Activated T-helper 1 cell treated with anti-CD3 and anti-CD28 coated beads, Interleukin-2, amount 50 U/mL, for 16 hours (primary cell): ENCODE measurements around the gene RAG2.

Experiments
- DNase-seq, 2 donors: peaks; one replicate each; pipeline ENCODE4 v3.0.0-alpha.2; 2020; ENCODE audit warnings: low read depth in 1 of 2, low spot score in 1 of 2

RAG2 gene

DNA sequence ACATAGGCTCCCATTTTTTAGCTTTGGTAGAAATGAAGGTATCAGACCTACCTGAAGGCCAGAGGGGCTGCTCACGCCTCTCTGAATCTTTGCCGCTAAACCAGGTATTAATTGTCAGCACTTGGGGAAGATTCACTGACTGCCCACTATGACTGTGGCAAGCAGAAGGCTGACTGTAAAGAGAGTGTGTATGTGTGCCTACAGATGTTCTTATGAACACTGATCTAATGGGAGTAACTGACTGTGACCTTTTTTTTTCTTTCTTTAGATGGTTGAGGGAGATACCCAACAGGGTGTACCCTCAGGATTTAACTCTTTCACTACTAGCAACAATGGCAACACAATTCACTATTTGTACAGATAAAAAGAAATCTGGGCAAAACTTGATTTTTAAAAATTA lies at the start of gene RAG2:
RAG2 (minus strand) TSS at position 186 of the 400 bp plus-strand sequence. CDS start 4,068 bp downstream, outside the sequence.
- DNase-seq = no peak

DNA sequence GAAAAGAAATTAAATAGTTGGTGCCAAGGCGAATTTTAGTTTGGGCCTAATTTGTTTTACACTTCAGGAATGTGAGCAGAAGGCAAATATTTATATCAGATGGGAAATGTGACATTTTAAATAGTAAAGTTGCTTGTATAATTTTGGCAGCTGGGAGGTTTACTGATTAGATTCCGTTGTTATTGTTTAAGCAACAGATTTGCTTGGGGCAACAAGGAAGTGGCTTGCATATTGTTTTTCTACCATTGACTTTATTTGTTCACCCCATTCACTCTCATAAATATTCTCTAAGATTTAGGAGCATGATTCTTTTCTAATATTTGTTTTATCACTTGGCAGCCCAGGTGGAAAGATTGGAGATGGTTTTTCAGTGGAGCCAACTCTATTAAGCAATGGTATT lies 40.5 kb upstream of the RAG2 start:
- no peak for DNase-seq

DNA sequence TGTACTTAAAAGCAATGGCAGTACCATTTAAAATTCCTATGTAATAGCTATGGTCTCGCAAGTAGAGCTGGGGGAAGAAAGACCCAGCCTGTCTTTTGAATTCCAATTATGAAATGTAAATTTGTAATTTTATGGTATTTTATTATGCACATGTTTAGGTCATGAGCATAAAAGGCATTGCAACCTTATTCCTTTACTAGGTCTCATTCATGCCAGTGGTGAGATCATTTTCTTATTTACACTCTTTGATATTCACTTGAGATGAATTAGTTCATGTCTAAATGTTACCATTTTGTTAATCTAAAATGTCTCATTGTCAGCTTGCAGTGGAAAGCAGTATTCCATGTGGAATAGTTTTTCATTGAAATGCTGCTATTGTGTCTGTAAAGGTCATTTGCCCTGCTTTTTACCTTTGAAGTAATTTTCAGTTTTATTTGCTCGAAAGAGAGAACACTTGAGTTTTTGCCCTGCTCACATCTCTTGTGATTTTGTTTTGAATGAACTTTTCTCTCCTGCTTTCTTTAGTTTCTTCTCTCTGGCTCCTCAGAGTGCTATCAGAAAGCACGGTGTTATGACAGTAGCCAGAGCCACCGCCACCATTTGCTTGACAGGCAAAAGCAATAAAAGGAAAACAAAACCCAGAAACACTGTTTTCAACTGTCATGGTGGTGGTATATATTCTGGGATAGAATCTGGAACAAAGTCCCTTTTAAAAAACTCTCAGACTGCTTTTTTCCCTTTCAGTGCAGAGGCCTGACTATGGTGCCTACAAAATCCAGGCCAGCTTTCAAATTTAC lies 37.2 kb upstream of the RAG2 start:
- DNase-seq = no peak

DNA sequence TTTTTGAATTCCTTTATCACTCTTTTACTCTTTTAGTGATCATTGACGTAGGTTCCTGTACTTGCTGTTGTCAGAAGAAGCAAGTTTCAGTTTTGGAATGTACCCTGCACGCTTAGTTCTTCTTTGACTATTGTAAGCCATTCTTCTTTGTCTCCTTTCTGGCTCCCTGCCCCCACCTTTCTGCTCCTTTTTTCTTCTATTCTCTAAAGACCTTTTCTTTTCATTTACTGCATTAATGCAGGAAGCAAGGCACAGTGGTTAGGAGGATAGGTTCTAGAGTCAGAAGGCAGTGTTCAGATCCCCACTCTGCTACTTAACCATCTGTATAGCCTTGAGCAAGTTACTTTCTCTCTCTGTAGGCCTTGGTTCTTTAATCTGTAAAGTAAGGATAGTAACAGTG lies 33.7 kb upstream of the RAG2 start:
- DNase-seq = no peak

DNA sequence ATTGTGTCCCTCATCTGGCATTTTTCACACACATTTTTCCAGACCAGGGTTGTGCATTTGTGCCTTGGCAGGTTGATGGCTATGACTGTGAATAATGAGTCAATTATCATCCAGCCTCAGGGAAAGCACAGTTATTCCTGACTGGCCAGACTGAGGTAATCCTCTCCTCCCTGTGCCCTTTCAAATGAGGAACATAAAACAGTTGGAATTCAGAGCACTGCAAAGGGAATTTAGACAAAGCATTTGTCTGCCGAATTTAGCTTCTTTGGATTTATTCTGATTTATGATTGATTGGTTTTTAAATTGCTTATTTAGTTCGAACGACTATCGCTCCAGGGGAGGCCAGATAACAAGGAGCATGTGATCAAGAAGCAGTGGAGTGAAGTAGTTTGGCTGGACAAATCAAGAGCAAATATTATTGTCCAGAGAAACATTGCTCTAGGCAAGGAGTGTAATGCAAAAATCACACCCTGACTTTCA lies 30.8 kb upstream of the RAG2 start:
- no peak for DNase-seq

DNA sequence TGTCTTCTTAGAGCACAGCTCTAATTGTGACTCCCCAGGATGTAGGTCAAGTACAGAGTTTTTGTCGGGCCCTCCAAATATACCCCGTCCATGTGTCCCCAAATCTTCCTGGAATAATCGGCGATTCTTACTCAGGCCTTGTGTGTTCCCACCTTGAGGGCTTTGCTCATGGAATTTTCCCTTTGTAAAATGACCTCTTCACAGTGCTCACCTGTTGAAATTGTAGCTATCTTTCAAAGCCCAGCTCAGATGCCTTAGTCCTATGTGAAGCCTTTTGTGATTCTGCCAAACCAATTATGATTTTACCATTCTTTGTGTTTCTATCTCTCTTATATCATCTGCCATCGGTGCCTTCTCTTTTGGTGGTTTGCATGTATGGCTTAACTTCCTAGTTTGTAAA lies 30.1 kb upstream of the RAG2 start:
- no peak for DNase-seq

DNA sequence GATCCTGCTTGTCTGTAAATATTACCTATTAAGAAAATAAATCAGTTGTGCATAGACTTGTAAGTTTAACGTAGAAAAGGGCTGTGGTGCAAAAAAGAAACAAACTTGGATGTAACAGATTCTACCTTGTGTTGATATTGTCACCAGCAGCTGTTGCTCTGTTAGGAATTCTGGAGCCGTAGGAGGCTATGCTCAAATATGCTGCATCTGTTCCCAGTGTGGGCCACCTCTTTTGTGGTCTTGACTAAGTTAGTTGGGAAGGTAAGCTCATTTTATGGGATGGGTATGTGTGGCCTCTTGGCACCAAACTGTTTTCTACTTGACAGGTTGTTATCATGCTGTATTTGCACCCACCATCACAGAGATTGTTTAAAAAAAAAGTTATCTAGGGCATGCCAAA lies 29.4 kb upstream of the RAG2 start:
- no peak for DNase-seq

DNA sequence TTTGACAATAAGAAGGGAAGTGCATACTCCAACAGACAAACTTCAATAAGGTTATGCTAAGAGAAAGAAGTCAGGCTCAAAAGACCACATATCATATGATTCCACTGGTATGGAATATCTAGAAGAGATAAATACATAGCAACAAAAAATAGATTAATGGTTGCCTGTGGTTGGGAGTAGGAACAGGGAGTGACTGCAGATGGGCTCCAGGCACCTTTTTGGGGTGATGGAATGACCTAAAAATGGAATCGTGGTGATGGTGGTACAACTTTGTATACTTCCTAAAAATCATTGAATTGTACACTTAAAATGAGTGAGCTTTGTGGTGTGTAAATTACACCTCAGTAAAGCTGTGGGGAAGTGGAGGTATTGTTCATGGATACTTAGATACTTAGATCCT lies 29.0 kb upstream of the RAG2 start:
- no peak for DNase-seq

DNA sequence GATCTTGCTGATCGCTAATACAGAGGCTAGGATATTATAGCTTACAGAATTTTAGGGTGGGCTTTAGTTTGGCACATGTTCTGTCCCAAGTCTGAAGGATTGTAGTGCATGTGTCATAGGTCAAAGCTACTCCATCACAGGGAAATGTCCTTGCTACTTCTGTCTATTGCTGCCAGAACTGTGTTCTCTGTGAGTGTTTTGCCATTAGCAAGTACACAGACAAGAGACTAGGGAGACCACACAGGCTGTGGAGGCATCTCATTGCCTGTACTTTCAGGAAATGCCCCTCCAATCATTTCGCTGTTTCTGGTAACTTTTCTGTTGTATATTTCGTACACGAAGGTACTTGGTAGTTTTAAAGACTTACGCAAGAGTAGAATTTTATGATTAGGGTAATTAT lies 25.5 kb upstream of the RAG2 start:
- DNase-seq = no peak

DNA sequence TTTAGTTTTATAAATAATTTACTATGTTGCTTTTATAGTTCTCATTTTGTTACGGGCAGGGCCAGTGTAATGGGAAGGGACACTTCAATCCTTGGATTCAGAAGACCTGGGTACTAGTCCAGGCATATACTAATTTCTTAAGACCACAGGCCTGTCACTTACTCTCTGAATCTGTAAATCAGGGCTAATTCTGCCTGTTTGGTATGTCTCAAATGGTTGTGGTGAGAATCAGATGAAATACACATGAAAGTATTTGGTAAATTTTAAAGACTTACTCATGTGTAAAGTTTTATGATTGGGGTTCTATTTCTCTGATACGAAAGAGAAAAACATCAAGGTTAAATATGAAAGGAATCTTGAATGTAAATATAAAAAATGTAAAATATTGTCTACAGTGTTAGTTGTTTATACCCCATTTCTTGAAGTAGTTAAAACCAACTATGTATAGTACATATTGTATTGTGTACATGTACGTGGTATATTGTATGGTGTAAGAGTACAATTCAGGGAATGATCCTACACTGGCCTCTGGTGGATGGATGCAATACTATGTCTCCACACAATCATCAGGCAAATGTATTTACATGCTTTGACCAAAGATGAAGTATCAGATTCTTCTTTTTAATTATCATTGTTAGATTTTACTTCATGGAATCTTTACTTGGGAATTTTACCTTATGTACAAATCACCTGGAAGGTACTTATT lies 24.5 kb upstream of the RAG2 start:
- DNase-seq = no peak

DNA sequence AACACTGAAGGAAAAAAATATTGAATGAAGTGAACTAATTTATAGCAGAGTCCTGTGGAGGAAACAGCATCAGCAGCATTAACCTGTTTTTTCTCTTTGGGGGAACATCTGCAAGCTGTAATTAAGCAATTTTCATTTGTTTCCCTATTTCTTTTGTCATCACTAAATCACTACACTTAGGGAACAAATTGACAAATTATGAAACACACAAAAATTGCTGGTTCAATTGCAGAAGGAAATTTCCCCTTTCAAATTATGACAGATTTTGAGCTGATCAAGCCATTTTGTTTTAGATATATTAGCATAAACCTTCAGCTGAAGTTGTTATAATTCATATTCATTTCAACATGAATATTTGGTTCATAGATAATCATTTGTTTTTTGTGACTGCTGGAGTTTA lies 22.2 kb upstream of the RAG2 start:
- DNase-seq = no peak

DNA sequence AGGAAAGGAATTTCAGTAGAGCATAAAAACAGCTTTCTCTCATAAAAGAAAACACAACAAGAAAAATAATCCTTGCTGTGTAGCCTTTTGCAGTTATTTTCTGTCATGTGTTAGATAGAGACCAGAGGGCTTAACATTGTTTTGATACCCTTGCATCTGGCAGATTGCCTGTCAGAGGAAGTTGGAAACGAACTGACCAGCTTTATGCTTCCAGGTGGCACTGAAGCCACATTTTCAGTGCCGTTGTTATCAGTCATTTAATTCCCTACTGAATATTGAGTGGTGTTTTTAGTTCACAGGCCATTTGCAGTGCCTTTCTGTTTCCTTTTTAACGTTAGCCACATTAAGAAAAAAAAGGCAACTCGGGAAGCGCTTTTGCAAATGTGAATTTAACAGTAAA lies 21.5 kb upstream of the RAG2 start:
- no peak for DNase-seq

DNA sequence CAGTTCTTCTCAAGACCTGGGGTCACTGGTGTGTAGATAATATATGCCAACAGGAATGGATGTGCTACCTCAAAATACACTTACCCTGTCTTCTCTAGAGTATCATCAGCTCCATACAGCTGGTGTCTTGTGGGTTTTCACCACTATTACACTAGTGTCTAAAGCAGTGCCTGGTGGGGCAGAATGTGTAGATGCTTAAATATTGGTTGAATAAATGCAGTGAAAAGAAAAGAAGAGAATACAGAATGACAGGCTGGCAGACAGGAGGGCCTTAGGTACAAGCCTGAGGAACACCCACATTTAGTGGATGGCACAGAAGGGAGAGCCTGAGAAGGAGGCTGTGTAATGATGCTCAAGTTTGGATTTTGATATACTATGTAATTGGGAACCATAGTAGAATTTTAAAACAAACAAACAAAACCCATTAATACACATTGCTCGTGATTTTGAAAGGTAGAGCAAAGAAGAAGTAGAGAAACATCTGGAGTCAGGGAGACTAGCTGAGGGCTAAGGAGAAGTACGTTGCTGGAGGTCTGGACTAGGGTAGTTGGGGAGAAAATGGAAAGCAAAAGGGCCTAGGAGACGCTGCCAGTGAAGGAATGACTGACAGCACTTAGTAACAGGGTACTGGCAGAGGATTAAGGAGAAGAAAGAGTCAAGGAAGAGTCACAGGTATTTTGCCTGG lies 20.5 kb upstream of the RAG2 start:
- DNase-seq = no peak

DNA sequence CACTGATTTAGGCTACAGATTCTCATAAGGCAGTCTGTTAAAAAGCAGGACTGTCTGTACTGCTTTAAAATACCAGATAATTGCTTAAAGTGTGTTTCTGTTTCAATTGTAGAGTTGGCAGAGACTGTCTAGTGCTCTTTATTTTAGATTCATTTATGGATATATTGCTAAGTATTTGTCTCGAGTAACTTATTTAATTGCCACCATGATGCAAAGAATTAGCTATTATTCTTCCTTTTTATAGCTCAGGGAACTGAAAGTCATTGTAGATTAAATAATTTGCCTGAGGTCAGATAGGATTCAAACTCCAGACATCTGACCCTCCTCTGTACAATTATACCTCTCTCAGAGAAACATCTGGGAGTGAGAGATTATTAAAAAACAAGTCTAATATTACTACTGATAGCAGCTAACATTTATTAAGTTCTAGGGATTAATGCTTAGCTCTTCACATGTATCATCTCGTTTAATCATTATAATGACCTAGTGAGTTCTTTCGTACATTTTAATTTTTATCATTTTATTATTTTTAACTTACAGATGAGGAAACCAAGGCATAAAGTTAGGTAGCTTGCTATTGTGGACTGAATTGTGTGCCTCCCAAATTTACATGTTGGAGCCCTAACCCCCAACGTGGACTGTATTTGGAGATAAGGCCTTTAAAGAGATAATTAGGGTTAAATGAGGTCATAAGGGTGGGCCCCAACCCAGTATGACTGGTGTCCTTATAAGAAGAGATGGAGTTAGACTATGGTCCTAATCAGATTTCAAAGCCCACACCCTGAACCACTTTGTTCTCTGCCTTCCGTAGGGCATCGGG lies 19.7 kb upstream of the RAG2 start:
- DNase-seq = no peak

DNA sequence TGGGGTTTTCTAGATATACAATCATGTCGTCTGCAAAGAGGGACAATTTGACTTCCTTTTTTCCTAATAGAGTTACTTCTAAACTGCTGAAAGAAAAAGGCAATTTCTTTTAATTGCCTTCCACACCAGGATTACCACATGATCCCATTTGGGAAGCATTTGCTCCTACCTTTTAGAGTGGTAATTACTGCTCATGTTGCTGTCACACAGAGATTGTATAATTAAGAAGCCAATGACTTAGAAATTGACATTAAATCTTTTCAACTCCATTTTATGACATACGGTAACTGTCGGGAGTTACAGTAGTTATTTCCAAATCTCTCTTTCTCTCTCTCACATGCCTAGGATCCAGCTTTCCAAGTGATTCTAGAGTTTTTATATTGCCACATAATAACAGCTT lies 17.8 kb upstream of the RAG2 start:
- DNase-seq = no peak

DNA sequence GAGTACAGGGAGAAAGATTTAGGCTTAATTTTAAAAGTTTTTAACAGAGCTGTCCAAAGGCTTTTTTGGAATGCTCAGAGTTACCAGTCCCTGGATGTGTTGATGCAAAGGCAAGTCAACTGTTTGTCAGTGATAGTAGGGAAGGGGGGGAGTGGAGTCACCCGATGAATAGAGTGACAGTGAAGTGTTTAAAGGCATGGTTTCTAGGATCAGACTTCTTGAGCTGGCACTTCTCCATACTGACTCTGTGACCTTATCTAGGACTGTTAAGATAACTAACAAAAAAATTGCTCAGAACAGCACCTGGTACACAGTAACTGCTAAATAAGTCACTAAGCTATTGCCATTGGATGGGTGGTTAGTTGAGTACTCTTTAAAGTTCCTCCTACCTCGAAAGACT lies 11.3 kb upstream of the RAG2 start:
- DNase-seq = no peak

DNA sequence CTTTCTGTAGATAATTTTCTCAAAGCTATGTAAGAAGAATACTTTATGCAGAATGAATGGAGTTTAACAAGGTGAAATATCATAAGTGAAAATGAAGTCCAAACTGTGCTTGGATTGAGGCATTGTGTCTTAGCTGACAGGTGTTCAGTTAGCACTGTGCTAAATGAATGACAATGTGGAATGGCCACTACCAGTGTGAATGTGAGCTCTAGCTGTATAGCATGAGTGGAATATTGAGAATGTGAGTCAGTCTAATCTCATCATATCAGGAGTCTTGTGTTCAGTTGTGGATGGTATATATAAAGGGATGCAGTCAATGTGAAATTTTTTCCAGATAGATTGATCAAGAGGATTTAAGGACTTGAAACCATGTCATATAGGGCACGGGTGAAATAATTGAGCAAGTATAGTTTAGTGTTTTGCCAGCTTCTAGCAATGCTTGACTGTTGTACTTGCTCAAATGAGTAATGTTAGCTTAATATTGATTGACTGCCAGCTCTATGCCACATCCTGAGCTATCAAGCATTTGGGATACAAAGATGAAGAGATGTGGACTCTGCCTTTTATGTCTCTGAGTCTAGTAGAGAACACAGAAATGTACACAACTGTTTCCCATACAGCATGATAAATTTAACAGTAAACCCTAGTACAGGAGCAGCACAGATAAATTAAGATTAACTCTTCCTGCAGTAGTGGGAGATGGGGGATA lies 10.6 kb upstream of the RAG2 start:
- no peak for DNase-seq

DNA sequence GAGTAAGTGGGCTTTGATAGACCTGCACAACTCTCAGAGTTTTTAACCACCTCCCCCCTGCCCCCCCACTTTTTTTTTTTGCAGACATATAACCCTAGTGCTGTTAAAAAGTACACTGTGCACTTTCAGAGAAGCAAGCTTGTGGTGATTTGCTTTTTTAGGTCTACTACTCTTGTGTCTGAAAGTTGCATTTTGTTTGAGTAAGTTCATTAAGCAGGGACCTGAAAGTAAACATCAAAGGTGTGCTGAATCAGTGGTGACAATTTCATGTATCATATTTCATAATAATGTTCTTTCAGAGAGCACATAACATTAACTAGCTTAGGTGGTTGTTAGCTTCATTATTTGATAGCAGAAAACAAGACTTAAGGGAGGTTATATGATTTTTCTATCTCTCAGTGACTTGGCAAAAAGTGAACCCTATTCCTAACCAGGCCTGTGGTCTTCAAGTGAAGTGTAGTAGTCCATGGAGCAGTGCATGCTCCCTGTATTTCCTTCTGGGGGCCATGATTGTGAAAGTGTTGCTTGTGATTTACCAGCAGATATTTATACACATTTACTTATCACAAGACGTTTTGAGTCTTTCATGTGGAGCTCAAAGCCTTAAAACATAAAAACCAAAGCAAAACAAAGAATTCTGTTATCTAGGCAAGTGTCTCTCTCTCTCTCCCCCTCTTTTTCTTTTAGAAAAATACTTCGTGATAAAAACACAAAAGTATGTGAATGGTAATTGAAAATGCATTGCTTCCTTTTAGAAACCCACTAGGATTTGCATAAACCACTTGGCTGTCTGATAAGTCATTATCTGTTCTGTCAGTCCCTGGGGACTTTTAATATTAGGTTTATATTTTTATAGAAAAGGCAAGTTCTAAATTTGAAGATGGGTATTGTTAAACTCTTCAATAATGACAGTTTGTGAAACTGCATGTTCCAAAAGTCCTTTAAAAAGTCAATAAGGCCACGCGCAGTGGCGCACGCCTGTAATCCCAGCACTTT lies 7.5 kb upstream of the RAG2 start:
- no peak for DNase-seq

DNA sequence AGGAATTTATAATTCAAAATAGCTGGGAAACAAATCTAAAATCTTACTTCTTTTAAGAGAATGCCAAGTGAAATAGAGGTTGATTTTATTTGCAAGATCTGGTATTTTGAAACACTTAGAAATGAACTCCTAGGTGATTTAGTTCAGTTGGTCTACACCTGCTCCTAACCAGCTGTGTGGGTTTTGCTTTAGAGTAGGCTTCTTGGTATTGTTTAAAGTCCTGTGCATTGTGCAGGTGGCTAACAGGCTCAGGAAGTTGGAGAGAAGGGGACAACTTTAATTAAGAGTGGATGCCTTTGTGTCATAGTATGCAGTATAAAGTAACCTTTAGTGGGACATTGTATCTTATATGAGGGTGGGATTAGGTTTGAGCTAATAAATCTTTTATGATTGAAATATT lies 4.1 kb upstream of the RAG2 start:
- no peak for DNase-seq
